Endodermal cell (in vitro differentiated cells): Measurements from ENCODE around the gene TEX36. TPM values are rescaled to one million over a fixed set of nuclear protein-coding genes. Genes with fewer than 3 reads are reported as not detected.

Experiments used
- DNase-seq: peaks from one replicate; pipeline ENCODE4 v3.0.0-alpha.2; 2017
- H3K27ac ChIP-seq: 2 replicates; pipeline ENCODE4 v1.5.1; 2013; ENCODE audit warnings: mild to moderate bottlenecking, low read depth, low read length, moderate library complexity
- H3K27me3 ChIP-seq: 2 replicates; pipeline ENCODE4 v1.6.1; 2013; ENCODE audit warnings: mild to moderate bottlenecking, low read length, moderate library complexity; ENCODE audit not compliant: insufficient read depth, control insufficient read depth, poor library complexity, severe bottlenecking
- H3K36me3 ChIP-seq: 2 replicates; pipeline ENCODE4 v1.7.0; 2013; ENCODE audit warnings: mild to moderate bottlenecking, low read length, moderate library complexity; ENCODE audit not compliant: control insufficient read depth, insufficient read depth
- H3K4me1 ChIP-seq: one replicate; pipeline ENCODE4 v1.7.0; 2013; ENCODE audit warnings: low read length; ENCODE audit not compliant: control insufficient read depth, insufficient read depth
- H3K4me3 ChIP-seq: 2 replicates; pipeline ENCODE4 v1.5.1; 2013; ENCODE audit warnings: mild to moderate bottlenecking, low read length, moderate library complexity
- H3K9ac ChIP-seq: 2 replicates; pipeline ENCODE4 v1.6.1; 2013; ENCODE audit warnings: mild to moderate bottlenecking, low read length, moderate library complexity; ENCODE audit not compliant: poor library complexity, severe bottlenecking; ENCODE audit errors: extremely low read depth
- H3K9me3 ChIP-seq: 2 replicates; pipeline ENCODE4 v1.6.1; 2013; ENCODE audit warnings: mild to moderate bottlenecking, low read length, moderate library complexity; ENCODE audit not compliant: control insufficient read depth
- H3K27ac Mint-ChIP-seq: 2 replicates; pipeline ENCODE4 v1.8.0; 2020; ENCODE audit warnings: mixed read lengths
- H3K27me3 Mint-ChIP-seq: 2 replicates; pipeline ENCODE4 v1.8.0; 2021; ENCODE audit warnings: mild to moderate bottlenecking, mixed read lengths; ENCODE audit not compliant: insufficient read depth
- H3K36me3 Mint-ChIP-seq: 2 replicates; pipeline ENCODE4 v1.8.0; 2020; ENCODE audit warnings: low read depth, mixed read lengths
- H3K4me1 Mint-ChIP-seq: 2 replicates; pipeline ENCODE4 v1.8.0; 2020; ENCODE audit warnings: mixed read lengths
- H3K4me3 Mint-ChIP-seq: 2 replicates; pipeline ENCODE4 v1.8.0; 2020; ENCODE audit warnings: mild to moderate bottlenecking, moderate library complexity, mixed read lengths
- H3K9me3 Mint-ChIP-seq: 2 replicates; pipeline ENCODE4 v1.8.0; 2020; ENCODE audit warnings: mild to moderate bottlenecking, mixed read lengths
- WGBS, 2 experiments: methylation state at CpG; one replicate each; pipeline versions ENCODE4 v1.1.5 to v1.1.7; 2013; ENCODE audit warnings: missing lambda C conversion rate in 2 of 2, mixed read lengths in 1 of 2; ENCODE audit not compliant: insufficient coverage in 1 of 2, insufficient read length in 1 of 2; 5-methylcytosine and 5-hydroxymethylcytosine counted together
- total RNA-seq, 2 donors: library from RNA; stranded (reverse); fragmentation: NEBNext Ultra II Directional in 1 of 2; extraction: Animal tissue kit (Norgen Biotek cat#: 25700) in 1 of 2; gene quantifications; 2 replicates in 1 of 2; 3 replicates in 1 of 2; pipeline ENCODE4 v1.2.1, GENCODE V29; 2021
- TF ChIP-seq, protein P1 (sequence below): fragments of 200-600 bp; sonication (generic); conservative IDR thresholded peaks from 2 replicates; pipeline ENCODE4 v1.5.0; 2021; ENCODE audit warnings: antibody characterized with exemption, mild to moderate bottlenecking

TEX36 gene
- total RNA-seq, 2 donors from 2014 or later = not detected

GRCh38 chr10:125608474-125608873, 74.5 kb downstream of the TEX36 start:
- Histone ChIP-seq H3K36me3 (no peaks in the 10 kb centered on the region), H3K27me3 (no peaks in the 10 kb centered on the region), H3K4me1 (no peaks in the 10 kb centered on the region), H3K9ac (no peak overlapping the region), H3K9me3 (no peaks in the 10 kb centered on the region), H3K4me3 (no peak overlapping the region), H3K27ac (no peak overlapping the region)
- Mint-ChIP-seq H3K4me3 (no peak overlapping the region), H3K27ac (no peak overlapping the region), H3K27me3 (peaks cover 3% of the 10 kb centered on the region), H3K4me1 (no peaks in the 10 kb centered on the region), H3K36me3 (no peaks in the 10 kb centered on the region), H3K9me3 (peaks cover 11% of the 10 kb centered on the region)
- no peak for DNase-seq
- TF ChIP-seq, protein P1, sequence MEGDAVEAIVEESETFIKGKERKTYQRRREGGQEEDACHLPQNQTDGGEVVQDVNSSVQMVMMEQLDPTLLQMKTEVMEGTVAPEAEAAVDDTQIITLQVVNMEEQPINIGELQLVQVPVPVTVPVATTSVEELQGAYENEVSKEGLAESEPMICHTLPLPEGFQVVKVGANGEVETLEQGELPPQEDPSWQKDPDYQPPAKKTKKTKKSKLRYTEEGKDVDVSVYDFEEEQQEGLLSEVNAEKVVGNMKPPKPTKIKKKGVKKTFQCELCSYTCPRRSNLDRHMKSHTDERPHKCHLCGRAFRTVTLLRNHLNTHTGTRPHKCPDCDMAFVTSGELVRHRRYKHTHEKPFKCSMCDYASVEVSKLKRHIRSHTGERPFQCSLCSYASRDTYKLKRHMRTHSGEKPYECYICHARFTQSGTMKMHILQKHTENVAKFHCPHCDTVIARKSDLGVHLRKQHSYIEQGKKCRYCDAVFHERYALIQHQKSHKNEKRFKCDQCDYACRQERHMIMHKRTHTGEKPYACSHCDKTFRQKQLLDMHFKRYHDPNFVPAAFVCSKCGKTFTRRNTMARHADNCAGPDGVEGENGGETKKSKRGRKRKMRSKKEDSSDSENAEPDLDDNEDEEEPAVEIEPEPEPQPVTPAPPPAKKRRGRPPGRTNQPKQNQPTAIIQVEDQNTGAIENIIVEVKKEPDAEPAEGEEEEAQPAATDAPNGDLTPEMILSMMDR = no peak
- 86 to 91% methylated on average over 4 to 8 of the region's 8 CpGs for WGBS, 2 experiments

GRCh38 chr10:125607689-125608290, 75.2 kb downstream of the TEX36 start:
- 89 to 93% methylated on average over 6 to 7 of the region's 7 CpGs for WGBS, 2 experiments
- no peak overlapping the region for H3K27ac Mint-ChIP-seq
- H3K4me1 ChIP-seq = no peaks in the 10 kb centered on the region
- no peaks in the 10 kb centered on the region for H3K9me3 ChIP-seq
- H3K27me3 ChIP-seq = no peaks in the 10 kb centered on the region
- H3K4me3 Mint-ChIP-seq = no peak overlapping the region
- TF ChIP-seq, protein P1 = no peak
- no peak overlapping the region for H3K9ac ChIP-seq
- no peak overlapping the region for H3K4me3 ChIP-seq
- DNase-seq = no peak
- H3K36me3 ChIP-seq = no peaks in the 10 kb centered on the region
- H3K36me3 Mint-ChIP-seq = no peaks in the 10 kb centered on the region
- H3K27ac ChIP-seq = no peak overlapping the region
- H3K4me1 Mint-ChIP-seq = no peaks in the 10 kb centered on the region
- peaks cover 11% of the 10 kb centered on the region for H3K9me3 Mint-ChIP-seq
- H3K27me3 Mint-ChIP-seq = peaks cover 3% of the 10 kb centered on the region

GRCh38 chr10:125606414-125607010, 76.5 kb downstream of the TEX36 start:
- Mint-ChIP-seq H3K4me3 (no peak overlapping the region), H3K4me1 (no peaks in the 10 kb centered on the region), H3K27me3 (peaks cover 4% of the 10 kb centered on the region), H3K9me3 (peaks cover 13% of the 10 kb centered on the region), H3K27ac (no peak overlapping the region), H3K36me3 (no peaks in the 10 kb centered on the region)
- no peak for DNase-seq
- Histone ChIP-seq H3K4me1 (no peaks in the 10 kb centered on the region), H3K4me3 (no peak overlapping the region), H3K27me3 (no peaks in the 10 kb centered on the region), H3K9me3 (no peaks in the 10 kb centered on the region), H3K9ac (no peak overlapping the region), H3K36me3 (no peaks in the 10 kb centered on the region), H3K27ac (no peak overlapping the region)
- 90 to 91% methylated on average over 8 to 9 of the region's 9 CpGs for WGBS, 2 experiments
- TF ChIP-seq, protein P1 = no peak

Other genes starting within 250 kb of the TEX36 start
- 10 to 100 TPM; 44.5 to 46.8 TPM for gene EDRF1, start 36.5 kb upstream of the TEX36 start, total RNA-seq
- gene MMP21, start 92.7 kb upstream of the TEX36 start, total RNA-seq = not detected
- gene UROS, start 140.1 kb upstream of the TEX36 start, total RNA-seq = 10 to 100 TPM; 49.2 to 69.4 TPM
- 10 to 100 TPM; 84.4 to 93.8 TPM for gene BCCIP, start 140.4 kb upstream of the TEX36 start, total RNA-seq
- gene DHX32, start 198.1 kb upstream of the TEX36 start, total RNA-seq = 10 to 100 TPM; 25.4 to 38.1 TPM
- gene FANK1, start 213.4 kb upstream of the TEX36 start, total RNA-seq = 10 to 100 TPM in 1 of 2 donors, 1 to 10 TPM in 1; 7.7 to 10.0 TPM